Stomach (tissue), 4 donors: Measurements from ENCODE around the gene PSD4.

Experiments
- CTCF ChIP-seq, 7 experiments: fragments of 450-650 bp in 4 of 7; fragments of 200-600 bp in 3 of 7; sonication (generic) in 3 of 7; IDR thresholded peaks; one replicate each; pipeline ENCODE4 v1.5.1; 2016 to 2019; ENCODE audit warnings: antibody characterized with exemption in 7 of 7, control low read depth in 2 of 7, mild to moderate bottlenecking in 1 of 7
- EP300 ChIP-seq: sonication (generic); formaldehyde crosslinking; IDR thresholded peaks from one replicate; pipeline ENCODE4 v1.6.1; 2017; ENCODE audit warnings: antibody characterized with exemption
- POLR2A ChIP-seq, 4 donors: fragments of 450-650 bp; IDR thresholded peaks; one replicate each; pipeline ENCODE4 v1.6.1; 2016; ENCODE audit warnings: antibody characterized with exemption in 4 of 4, control low read depth in 2 of 4, mild to moderate bottlenecking in 1 of 4, moderate library complexity in 1 of 4
- POLR2AphosphoS5 ChIP-seq, 3 donors: sonication (generic); formaldehyde crosslinking; IDR thresholded peaks; one replicate each; pipeline ENCODE4 v1.6.1; 2016; ENCODE audit warnings: antibody characterized with exemption in 3 of 3

- no peak for TF ChIP-seq CTCF (IDR thresholded peaks at IDR 0.05)
- no peak for TF ChIP-seq POLR2A (IDR thresholded peaks at IDR 0.05)
- TF ChIP-seq POLR2AphosphoS5 (IDR thresholded peaks at IDR 0.05) = no peak
- no peak for TF ChIP-seq EP300
Measured at GRCh38 chr2:113227290-113227689, 53.5 kb downstream of the PSD4 start.
